Cardiac fibroblast (primary cell): ENCODE data around the gene FAM228B.
"Not testable (repeated sequence)": the region's sequence is repeated elsewhere in the genome, so short reads cannot be mapped to it uniquely, and the experiment has no call there.

Source experiments
- DNase-seq, 2 donors: peaks; one replicate each; pipeline versions ENCODE4 v3.0.0 to v3.0.0-alpha.2; 2010; ENCODE audit warnings: low read depth in 2 of 2
- H3K4me3 ChIP-seq, 2 donors: replicated peaks in 1 of 2; 1 replicate in 1 of 2; 2 replicates in 1 of 2; pipeline ENCODE4 v1.5.1; 2011; ENCODE audit warnings: low read depth in 2 of 2, low read length in 2 of 2, mild to moderate bottlenecking in 2 of 2, moderate library complexity in 1 of 2
- CTCF ChIP-seq: IDR thresholded peaks from one replicate; pipeline ENCODE4 v1.5.1; 2011; ENCODE audit warnings: low read depth, mild to moderate bottlenecking, low read length, inconsistent platforms

FAM228B gene

GRCh38 chr2:24086241-24086640 is 37.0 kb upstream of the FAM228B start:
- no peak for DNase-seq
- TF ChIP-seq CTCF: no peak
- no peak overlapping the region for H3K4me3 ChIP-seq

- no peak overlapping the region for H3K4me3 ChIP-seq
- no peak for DNase-seq
- no peak for TF ChIP-seq CTCF
Measured at GRCh38 chr2:24087032-24087431, 36.2 kb upstream of the FAM228B start.

- TF ChIP-seq CTCF: no peak
- DNase-seq: no peak
- no peak overlapping the region for H3K4me3 ChIP-seq
Measured at GRCh38 chr2:24088821-24089359, 34.4 kb upstream of the FAM228B start.

DNA sequence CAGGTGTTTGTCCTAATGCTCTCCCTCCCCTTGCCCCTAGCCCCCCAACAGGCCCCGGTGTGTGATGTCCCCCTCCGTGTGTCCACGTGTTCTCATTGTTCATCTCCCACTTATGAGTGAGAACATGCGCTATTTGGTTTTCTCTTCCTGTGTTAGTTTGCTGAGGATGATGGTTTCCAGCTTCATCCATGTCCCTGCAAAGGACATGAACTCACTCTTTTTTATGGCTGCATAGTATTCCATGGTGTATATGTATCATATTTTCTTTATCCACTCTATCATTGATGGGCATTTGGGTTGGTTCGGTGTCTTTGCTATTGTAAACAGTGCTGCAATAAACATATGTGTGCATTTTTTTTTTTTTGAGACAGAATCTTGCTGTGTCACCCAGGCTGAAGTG is 30.0 kb upstream of the FAM228B start:
- H3K4me3 ChIP-seq, DNase-seq: not testable (repeated sequence)

DNA sequence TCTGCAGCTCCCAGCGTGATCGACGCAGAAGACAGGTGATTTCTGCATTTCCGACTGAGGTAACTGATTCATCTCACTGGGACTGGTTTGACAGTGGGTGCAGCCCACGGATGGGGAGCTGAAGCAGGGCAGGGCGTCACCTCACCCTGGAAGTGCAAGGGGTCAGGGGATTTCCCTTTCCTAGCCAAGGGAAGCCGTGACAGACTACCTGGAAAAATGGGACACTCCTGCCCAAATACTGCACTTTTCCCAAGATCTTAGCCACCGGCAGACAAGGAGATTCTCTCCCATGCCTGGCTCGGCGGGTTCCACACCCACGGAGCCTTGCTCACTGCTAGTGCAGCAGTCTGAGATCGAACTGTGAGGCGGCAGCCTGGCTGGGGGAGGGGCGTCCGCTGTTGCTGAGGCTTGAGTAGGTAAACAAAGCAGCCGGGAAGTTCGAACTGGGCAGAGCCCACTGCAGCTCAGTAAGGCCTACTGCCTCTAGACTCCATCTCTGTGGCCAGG is 28.0 kb upstream of the FAM228B start:
- H3K4me3 ChIP-seq, DNase-seq: not testable (repeated sequence)

GRCh38 chr2:24100732-24101131 is 22.5 kb upstream of the FAM228B start:
- H3K4me3 ChIP-seq, DNase-seq: not testable (repeated sequence)

- no peak for TF ChIP-seq CTCF
- DNase-seq: no peak
- H3K4me3 ChIP-seq: no peak overlapping the region
Measured at GRCh38 chr2:24101992-24102391, 21.3 kb upstream of the FAM228B start.

DNA sequence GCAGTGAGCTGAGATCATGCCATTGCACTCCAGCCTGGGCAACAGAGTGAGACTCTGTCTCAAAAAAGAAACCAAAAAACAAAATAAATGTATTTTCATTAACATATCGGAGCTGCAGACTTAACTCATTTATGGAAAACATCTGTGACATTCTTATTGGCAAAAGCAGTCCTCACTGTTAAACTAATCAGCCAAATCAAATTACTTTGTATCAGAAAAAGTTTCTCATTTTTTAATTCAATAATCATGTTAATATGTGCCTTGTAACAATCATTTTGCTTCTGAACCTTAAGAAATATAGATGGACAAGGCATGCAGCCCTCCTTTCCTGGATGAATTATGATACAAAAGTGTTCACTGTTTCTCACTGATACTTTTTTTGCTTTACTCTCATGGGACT is 20.6 kb upstream of the FAM228B start:
- no peak overlapping the region for H3K4me3 ChIP-seq
- no peak for DNase-seq
- no peak for TF ChIP-seq CTCF
